Left lobe of liver (tissue), 2 donors: ENCODE data around the gene POLR2H. TPM values are rescaled to one million over a fixed set of nuclear protein-coding genes. Genes with fewer than 3 reads are reported as not detected.
A peak's percentile ranks its signal among the peaks of the same experiment; 100 is the strongest.
"Not testable (repeated sequence)": the region's sequence is repeated elsewhere in the genome, so short reads cannot be mapped to it uniquely, and the experiment has no call there.

Experiments used
- ATAC-seq: fragments of 200-7000 bp; cut with Tn5 transposase; one replicate; pipeline ENCODE4 v1.9.1; 2020; ENCODE audit warnings: mild to moderate bottlenecking, moderate library complexity
- DNase-seq: peaks from one replicate; pipeline ENCODE4 v3.0.0-alpha.2; 2020; ENCODE audit warnings: low spot score
- total RNA-seq: library from RNA; stranded (reverse); gene quantifications from one replicate; pipeline ENCODE4 v1.2.1, GENCODE V29; 2021
- donor health status: DM: no; HTN: no; CAD: no; lungs with moderate emphysema.
- donor health status: DM: no; HTN: yes; CAD: no.

The POLR2H gene
- total RNA-seq, 1 donor from 2014 or later = 33.9 TPM

DNA sequence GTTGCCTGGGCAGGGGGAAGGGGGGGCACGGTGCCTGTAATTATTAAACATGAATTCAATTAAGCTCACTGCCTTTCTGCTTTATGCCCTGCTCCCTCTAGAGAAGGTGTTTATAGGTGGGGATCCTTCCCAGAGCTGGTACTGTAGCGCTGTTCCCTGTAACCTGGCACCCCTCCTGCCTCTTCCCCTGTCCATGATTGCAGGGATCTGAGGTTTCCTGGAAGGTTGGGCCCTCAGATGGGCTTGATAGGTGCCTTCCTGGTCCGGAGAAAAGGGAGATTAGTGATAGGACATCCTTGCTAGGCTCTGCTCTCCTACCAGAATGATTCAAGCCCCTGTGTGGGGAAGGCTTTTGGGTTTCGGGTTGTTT, 26.2 kb upstream of the POLR2H start:
- peak; percentile 44 for DNase-seq
- ATAC-seq = peak; percentile 22

DNA sequence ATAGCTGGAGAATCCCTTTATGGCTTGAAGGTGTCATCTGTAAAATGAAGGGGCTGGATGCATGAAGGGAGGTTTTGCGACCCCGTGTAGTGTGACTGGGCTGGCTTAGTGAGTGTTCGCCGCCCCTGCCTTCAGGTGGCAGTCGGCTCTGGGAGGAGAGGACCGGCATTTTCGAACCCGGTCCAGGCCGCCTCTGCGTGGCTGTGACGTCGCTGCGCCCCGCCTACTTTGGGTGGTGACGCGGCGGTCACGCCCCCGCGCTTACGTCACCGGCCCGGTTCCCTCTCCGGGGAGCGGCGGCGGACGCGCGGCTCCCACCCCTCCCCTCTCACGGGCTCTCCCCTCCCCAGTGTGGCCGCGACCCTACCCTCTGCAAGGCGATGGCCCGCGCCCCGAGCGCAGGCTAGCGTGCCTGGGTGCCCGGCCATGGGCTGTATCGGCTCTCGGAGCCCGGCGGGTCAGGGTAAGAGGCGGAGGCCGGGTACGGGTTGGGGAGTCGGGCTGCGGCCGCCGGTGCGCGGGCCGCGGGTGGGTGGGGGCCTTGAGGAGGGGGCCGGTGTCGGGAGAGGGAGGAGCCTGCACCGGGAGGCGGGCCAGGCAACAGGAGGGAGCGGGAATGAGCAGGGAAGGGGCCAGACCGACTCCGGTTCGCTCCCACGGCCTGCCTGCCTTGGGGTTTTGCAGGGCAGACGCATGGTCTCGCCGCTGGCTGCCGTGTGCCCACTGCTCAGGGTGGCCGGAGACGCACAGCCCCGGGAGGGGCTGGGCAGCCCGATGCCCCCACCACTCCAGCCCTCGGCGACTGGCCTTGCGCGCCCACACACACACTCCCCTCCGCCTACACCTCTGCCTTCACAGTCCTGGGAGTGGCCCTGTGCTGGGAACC, 25.6 kb upstream of the POLR2H start:
- DNase-seq = peak; percentile 92
- peak; percentile 84 for ATAC-seq

- DNase-seq (peak; percentile 53), ATAC-seq (peak; percentile 21)
Observed at GRCh38 chr3:184336547-184337398, 24.7 kb upstream of the POLR2H start.

DNA sequence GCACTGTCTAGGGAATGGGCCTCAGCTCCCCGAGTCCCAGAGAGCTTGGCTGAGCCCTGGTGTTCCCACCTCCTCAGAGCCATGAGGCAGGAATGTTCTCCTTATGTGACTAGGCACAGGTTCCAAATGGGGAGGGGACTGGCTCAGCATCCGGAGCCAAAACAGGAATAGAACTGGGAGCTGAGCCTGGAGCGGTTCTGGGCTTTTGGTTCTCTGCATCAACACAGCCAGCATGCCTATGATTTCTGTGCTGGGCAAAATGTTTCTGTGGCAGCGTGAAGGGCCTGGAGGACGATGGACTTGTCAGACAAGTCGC, 24.2 kb upstream of the POLR2H start, which contains the start of gene FAM131A:
Gene FAM131A, plus strand, starts transcription at position 202 of the 316 bp plus-strand sequence. Its CDS starts 31 bp downstream, at position 233.
- DNase-seq = no peak

DNA sequence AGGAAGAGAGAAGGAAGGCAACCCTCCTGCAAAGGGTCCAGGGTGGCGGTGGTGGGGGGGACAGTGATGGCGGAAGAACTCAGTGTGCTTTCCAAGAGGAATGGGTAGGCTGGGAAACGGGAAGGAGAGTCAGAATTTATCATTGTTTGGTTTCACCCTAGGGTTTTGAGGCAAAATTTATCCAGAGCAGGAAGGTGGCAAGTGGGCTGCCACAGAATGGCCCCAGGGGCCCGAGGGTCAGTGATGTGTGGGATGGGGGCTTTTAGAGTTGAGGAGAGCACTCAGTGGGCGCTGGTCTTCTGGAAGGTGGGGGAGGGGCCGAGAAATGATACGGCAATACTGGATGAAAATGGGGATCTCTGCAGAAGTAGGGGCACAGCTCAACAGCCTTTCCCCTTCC, 23.5 kb upstream of the POLR2H start:
- no peak for ATAC-seq
- DNase-seq = peak; percentile 42

More for the DNA sequence above, 24.2 kb upstream of the POLR2H start, which contains the start of gene FAM131A:
- no peak for ATAC-seq

DNA sequence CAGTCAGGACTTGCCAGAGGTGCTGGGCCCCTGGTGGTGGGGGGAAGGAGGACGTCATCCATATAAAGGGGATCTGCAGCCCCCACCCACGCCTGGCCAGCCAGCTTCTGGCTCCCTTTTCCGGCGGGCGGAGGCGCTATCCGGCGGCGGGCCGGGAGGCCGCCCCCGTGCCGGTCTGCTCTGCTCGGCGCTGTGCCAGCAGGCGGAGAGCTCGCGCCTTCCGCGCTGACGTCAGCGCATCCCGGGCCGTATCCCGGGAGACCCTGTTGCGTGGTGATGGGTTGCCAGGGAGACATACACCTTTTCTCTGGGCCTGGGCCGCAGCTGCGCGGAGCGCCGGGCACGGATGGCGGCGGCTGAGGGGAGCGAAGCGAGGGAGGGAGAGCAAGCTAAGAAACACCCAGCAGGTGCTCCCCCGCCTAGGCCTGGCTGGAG, 23.0 kb upstream of the POLR2H start:
- ATAC-seq = no peak
- peak; percentile 51 for DNase-seq

DNA sequence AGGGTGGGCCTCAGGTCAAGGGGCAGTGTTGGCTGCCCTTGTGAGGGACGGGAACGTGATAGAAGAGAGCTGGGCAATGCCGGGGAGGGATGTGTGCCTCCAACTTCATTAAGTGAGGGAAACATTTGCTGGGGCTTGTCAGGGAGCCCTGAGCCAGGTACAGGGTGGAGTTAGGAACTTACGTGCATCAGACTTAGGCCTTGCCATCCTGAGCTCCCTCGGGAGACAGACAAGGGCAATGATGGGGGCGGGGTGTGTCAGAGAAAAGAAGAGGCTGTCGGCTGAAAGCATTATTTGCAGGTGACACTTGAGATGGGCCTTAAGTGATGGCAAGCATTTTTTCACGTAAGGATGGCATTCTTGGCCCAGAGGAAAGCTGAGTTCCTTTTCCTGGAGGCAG, 22.5 kb upstream of the POLR2H start:
- ATAC-seq = no peak
- no peak for DNase-seq

DNA sequence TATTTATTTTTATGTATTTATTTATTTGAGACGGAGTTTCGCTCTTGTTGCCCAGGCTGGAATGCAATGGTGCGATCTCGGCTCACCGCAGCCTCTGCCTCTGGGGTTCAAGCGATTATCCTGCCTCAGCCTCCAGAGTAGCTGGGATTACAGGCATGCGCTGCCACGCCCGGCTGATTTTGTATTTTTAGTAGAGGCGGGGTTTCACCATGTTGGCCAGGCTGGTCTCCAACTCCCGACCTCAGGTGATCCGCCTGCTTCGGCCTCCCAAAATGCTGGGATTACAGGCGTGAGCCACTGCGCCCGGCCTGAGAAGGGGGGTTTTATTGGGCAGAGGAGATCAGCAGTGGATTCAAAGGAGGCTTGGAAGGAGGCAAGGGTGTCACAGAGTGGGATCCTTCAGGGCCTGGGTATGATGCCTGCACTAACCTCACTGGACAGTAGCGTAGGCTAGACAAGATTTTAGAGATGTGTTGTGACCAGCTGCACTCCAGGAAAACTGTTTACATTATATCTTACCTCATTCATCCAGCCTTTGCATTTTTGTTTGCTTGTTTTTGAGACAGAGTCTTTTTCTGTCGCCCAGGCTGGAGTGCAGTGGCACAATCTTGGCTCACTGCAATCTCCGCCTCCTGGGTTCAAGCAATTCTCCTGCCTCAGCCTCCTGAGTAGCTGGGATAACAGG, 21.9 kb upstream of the POLR2H start:
- DNase-seq, ATAC-seq: not testable (repeated sequence)

GRCh38 chr3:184341925-184342324, 19.6 kb upstream of the POLR2H start:
- no peak for DNase-seq
- ATAC-seq = no peak

DNA sequence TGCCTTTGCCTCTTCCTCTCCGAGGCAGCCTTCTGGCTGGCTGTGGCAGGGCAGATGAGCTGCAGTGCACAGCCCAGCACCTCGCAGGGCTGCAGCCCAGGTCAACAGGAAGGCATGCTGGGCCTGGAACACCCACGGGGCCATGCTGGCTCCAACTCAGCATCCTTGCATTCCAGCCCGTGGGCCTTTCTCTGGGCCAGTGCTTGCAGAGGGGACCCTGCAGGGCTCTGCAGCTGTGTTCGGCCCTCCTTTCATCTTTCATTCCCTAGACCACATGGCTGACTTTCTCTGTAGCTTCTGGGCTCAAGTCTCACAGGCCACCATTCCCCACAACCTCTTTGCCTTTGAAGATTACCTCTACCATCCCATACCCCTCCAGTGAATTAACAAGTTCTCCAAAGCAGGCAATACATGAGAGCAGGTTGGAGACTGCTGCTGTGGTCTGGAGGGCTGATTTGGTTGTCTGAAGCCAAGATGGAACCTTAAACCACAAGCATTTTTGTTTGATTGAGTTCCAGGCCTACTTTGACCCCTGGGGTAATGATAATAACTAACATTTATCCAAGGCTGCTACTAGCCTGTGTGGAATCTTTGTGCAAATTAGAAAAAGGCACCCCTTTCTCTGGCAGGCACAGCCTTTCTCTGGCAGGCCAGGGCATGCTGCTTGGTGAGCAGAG, 18.2 kb upstream of the POLR2H start:
- no peak for ATAC-seq
- no peak for DNase-seq

- ATAC-seq = no peak
- DNase-seq = no peak
Observed at GRCh38 chr3:184344579-184345316, 16.8 kb upstream of the POLR2H start.

- peak; percentile 94 for ATAC-seq
- DNase-seq = peak; percentile 76
Observed at GRCh38 chr3:184345317-184346144, 16.0 kb upstream of the POLR2H start.

GRCh38 chr3:184346480-184347190, 14.9 kb upstream of the POLR2H start:
- ATAC-seq (no peak), DNase-seq (peak; percentile 45)

GRCh38 chr3:184347321-184348056, 14.0 kb upstream of the POLR2H start:
- DNase-seq = no peak

DNA sequence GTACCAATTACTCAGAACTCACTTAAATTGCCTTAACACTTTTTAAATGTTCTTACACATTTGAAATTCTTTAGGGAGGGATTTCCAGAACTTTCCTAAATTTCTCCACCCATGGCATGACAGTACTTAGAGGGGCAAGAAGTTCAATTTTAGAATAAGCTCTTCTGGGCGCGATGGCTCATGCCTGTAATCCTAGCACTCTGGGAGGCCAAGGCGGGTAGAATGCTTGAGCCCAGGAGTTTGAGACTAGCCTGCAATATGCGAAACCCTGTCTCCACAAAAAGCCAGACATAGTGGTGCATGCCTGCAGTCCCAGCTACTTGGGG, 13.5 kb upstream of the POLR2H start:
- ATAC-seq (no peak), DNase-seq (no peak)

More at GRCh38 chr3:184347321-184348056, 14.0 kb upstream of the POLR2H start:
- no peak for ATAC-seq

- no peak for ATAC-seq
Observed at GRCh38 chr3:184349563-184350470, 11.7 kb upstream of the POLR2H start.

GRCh38 chr3:184350618-184351017, 10.9 kb upstream of the POLR2H start:
- DNase-seq (no peak), ATAC-seq (no peak)

More at GRCh38 chr3:184349563-184350470, 11.7 kb upstream of the POLR2H start:
- DNase-seq = no peak
